ENCODE measurements around the gene PTPN13.

The PTPN13 gene

DNA sequence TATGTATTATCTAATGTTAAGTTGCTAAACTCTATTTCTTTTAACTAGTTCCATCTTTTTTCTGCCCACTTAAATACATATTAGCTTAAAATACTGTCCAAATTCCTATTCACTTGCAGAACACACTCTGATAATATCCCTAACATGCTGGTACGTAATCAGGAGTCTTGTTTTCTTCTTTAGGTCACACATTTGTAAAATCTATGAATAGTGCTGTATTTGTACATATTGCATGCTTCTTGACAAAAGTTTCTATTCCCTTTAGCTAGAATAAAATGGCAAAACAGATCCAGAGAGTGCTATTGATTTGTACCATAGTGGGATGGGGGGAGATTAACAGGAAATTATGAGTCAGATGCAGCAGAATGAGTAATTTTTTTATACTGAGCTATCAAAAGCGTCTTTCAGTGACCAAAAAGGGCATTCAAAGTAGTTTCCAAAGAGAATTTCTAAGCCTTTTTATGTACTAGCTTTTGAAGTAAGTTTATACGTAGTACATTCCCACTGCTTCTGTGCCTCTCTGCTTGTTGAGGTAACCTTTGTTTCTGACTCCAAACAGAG, 126.5 kb downstream of the PTPN13 start:
- DNase-seq, result no peak

DNA sequence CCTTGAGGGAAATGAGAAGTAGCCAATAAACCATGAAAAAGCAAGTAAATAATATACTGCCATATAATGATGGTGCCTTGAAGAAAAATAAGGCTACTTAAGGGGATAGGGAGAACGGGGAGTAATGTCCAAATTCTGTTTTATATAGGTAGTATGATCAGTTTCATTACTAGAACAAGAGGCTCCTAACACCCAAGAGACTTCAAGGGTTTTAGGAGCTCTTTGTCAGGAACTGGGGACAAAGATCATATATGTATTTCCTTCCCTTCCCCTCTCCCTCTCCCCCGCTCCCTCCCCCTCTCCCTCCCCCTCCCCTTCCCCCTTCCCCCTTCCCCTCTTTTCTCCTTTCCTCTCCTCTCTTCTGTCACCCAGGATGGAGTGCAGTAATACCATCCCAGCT, 127.3 kb downstream of the PTPN13 start:
- no peak for DNase-seq

DNA sequence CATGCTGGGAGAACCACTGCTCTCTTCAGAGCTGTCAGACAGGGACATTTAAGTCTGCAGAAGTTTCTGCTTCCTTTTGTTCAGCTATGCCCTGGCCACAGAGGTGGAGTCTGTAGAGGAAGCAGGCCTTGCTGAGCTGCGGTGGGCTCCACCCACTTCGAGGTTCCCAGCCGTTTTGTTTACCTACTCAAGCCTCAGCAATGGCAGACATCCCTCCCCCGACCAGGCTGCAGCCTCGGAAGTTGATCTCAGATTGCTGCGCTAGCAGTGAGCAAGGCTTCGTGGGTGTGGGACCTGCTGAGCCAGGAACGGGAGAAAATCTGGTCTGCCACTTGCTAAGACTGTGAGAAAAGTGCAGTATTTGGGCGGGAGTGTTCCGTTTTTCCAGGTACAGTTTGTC, 136.2 kb downstream of the PTPN13 start:
- DNase-seq, result no peak

DNA sequence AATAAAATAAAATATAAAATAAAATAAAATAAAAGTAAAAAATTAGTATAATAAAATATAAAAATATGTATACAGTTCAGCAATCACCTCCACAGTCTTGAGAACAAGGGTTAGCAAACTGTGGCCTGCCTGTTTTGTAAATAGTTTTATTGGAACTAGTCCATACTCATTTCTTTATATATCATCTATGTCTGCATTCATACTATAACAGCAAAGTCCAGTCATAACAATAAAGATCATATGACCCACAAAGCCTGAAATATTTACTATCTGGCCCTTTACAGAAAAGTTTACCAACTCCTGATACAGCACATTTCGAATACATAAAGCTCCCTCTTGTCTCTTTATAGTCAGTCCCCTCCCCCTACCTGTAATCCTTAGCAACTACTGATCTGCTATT, 143.1 kb downstream of the PTPN13 start:
- no peak for DNase-seq

DNA sequence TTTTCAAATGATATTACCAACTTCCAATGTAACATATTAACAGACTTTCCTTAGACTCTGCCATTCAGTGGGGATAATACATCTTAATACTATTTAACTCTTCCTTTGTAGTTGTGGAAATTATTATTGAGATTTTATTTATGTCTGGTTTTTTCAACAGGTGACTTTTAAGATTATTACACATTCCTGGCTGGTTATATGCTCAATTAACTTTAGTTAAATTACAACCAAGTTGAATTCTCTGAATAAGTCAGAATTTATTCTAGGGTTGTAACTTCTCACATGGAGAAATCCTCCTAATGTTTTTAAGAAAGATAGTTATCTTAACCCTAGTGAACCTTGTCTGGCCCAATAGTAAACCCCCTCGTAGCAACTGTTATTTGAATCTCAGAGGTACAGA, 147.7 kb downstream of the PTPN13 start:
- DNase-seq, result no peak

DNA sequence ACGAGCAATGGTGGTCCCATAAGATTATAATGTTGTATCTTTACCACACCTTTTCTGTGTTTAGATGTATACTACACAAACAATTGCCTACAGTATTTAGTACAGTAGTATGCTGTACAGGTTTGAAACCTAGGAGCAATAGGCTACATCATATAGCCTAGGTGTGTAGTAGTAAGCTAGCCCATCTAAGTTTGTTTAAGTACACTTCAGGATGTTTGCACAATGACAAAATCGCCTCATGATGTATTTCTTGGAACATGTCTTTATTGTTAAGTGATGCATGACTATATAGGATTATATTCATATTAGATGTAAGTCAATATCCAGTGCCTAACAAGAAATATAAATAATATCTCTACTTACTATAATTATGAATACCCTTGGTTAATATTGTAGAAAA, 150.5 kb downstream of the PTPN13 start:
- no peak for DNase-seq

DNA sequence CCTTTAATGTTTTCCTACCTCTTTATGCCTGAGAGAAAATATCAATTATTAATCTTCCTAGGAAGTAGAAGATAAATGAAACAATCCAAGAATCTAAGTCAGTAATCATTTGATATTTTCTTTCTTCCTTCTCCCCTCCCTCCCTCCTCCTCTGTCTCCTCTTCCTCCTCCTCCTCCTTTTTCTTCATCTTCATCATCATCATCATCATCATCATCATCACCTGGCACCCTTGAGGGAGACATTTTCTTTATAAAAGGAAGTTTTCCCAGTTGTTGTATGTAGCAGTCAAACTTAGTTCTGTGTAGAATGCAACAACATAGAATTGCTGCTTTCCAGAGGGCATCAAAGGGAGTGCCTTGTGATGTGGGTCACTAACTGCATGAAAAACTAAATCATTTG, 155.0 kb downstream of the PTPN13 start:
- DNase-seq, result no peak

DNA sequence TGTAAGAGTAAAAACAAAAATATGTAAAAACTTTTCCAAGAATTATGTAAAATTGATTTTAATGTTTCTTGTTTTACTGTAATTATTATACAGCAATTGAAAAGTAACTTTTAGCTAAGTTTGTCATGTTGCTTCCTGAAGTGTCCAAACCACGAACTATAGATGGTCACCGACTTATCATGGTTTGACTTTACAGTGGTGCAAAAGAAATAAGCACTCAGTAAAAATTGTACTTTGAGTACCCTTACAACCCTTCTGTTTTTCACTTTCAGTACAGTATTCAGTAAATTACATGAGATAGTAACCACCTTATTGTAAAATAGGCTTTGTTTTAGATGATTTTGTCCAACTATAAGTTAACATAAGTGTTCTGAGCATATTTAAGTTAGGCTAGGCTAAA, 161.3 kb downstream of the PTPN13 start:
- DNase-seq, result no peak

DNA sequence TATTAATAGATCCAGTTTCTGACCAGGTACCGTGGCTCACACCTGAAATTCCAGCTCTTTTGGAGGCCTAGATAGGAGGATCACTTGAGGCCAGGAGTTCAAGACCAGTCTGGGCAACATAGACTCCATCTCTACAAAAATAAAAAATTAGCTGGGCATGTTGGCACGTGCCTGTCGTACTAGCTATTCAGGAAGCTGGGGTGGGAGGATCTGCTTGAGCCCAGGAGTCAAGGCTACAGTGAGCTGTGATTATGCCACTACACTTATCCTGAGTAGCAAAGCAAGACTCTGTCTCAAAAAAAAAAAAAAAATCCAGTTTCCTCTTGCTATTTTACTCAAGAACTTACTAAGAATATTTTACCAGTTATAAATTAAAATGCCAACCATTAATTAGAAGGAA, 163.4 kb downstream of the PTPN13 start:
- no peak for DNase-seq

DNA sequence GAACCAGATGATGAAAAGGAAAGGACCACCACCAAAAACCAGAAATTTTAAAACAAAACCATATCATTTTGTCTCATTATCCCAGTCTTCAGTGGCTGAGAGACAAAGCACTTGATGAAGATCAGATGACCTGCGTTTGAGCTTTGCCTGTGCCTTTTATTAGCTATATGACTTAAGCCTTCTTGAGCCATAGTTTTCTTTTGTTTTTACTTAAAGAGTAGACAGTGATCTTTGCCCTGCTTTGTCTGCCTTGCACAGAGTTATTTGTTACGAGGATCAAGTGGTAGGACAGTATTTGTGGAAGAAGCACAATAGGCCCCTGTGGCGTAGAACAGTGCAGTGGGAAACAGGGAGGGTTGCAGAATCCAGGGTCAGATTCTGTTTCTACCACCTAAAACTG, 165.2 kb downstream of the PTPN13 start:
- DNase-seq, result no peak

DNA sequence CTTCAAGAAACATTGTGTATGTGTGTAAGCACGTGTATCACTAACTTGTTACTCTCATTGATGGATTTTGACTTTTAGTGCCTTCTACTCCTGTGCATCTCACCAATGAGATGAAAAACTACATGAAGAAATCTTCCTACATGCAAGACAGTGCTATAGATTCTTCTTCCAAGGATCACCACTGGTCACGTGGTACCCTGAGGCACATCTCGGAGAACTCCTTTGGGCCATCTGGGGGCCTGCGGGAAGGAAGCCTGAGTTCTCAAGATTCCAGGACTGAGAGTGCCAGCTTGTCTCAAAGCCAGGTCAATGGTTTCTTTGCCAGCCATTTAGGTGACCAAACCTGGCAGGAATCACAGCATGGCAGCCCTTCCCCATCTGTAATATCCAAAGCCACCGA, 168.5 kb downstream of the PTPN13 start:
- DNase-seq, result no peak

DNA sequence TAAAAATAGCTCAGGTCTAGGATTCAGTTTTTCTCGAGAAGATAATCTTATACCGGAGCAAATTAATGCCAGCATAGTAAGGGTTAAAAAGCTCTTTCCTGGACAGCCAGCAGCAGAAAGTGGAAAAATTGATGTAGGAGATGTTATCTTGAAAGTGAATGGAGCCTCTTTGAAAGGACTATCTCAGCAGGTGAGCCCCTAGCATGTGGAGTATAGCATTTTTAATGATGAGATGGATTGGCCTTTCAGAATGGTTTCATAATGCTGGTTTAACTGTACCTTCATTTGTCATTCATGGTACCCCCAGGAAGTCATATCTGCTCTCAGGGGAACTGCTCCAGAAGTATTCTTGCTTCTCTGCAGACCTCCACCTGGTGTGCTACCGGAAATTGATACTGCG, 175.7 kb downstream of the PTPN13 start:
- DNase-seq, result no peak

DNA sequence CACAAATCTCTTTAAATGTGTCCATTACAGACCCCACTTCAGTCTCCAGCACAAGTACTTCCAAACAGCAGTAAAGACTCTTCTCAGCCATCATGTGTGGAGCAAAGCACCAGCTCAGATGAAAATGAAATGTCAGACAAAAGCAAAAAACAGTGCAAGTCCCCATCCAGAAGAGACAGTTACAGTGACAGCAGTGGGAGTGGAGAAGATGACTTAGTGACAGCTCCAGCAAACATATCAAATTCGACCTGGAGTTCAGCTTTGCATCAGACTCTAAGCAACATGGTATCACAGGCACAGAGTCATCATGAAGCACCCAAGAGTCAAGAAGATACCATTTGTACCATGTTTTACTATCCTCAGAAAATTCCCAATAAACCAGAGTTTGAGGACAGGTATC, 177.0 kb downstream of the PTPN13 start:
- no peak for DNase-seq

DNA sequence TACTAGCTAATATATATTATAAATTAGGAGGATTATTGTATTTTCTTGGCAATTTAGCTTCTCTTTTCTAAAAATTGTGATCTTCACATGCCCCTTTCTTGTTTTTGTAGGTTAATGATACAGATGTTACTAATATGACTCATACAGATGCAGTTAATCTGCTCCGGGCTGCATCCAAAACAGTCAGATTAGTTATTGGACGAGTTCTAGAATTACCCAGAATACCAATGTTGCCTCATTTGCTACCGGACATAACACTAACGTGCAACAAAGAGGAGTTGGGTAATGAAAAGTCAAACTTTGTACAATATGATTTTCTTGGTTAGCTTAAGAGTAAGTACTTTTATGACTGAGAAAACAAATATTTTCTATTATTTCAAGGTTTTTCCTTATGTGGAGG, 180.9 kb downstream of the PTPN13 start:
- DNase-seq, result no peak

DNA sequence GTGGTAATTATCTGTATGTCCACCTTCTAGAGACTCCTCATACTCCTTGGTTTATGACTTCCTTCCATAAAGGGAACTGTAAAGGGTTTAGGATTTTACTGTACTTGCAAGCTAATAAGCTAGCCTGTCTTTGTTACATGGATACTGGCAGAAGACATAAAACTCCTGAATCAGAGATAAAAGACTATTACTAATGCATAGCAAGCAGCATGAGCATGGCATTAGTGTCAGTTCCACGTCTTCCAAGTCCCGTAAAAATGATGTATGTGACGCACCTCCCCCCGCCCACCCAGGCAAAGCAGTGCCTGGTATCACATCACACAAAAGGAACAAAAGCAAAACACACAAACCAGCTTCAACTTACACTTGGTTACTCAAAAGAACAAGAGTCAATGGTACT, 184.1 kb downstream of the PTPN13 start:
- no peak for DNase-seq

DNA sequence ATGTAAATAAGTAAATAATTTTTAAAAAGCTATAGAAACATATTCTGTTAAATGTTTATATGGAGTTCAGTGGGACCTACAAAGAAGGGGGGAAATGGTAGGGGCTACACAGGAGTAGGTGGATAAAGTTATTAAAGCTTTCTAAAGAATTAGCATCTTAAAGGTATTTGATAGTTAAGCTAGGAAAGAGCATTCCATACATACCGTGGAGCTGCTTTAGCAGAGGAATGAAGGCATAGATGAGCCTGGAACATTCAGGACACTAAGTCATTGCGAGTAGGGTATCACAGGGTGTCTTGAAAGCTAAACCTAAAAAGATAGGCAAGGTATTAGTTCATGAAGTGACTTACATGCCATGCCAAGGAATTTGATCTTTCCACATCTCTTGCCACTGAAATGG, 194.7 kb downstream of the PTPN13 start:
- no peak for DNase-seq

DNA sequence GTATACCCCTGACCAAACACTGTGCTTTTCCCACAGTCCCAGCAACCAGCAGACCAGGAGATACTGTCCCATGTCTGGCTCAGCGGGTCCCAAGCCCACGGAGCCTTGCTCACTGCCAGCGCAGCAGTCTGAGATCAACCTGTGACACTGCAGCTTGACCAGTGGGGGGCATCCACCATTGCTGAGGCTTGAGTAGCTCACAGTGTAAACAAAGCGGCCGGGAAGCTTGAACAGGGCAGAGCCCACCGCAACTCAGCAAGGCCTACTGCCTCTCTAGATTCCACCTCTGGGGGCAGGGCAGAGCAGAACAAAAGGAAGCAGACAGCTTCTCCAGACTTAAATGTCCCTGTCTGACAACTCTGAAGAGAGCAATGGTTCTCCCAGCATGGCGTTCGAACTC, 197.0 kb downstream of the PTPN13 start:
- DNase-seq, result no peak

DNA sequence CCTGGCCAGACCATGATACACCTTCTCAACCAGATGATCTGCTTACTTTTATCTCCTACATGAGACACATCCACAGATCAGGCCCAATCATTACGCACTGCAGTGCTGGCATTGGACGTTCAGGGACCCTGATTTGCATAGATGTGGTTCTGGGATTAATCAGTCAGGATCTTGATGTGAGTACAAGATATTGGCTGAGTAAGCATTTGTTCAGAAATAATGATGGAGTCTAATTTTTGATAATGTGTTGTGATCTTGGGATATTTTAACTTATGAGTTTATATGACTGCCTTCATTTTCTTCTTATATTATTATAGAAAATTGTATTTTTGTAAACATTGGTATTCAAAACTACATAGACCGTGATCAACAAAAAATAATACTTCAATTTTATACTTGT, 215.7 kb downstream of the PTPN13 start:
- no peak for DNase-seq

DNA sequence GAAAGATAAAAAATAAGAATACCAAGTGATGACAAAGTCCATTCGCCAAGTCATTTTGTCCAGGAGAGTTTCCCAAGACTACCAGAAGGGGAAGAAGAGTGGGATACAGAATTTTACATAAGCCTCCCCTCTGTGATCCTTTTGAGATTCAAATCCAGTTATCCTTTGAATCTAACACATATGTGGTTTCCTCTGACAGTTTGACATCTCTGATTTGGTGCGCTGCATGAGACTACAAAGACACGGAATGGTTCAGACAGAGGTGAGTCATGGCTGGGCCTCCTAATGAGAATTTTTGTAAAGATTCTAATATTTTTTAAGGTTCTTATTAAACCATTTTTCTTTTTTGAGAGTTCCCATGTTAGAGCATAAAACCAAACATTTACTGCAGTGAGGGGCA, 216.7 kb downstream of the PTPN13 start:
- no peak for DNase-seq

DNA sequence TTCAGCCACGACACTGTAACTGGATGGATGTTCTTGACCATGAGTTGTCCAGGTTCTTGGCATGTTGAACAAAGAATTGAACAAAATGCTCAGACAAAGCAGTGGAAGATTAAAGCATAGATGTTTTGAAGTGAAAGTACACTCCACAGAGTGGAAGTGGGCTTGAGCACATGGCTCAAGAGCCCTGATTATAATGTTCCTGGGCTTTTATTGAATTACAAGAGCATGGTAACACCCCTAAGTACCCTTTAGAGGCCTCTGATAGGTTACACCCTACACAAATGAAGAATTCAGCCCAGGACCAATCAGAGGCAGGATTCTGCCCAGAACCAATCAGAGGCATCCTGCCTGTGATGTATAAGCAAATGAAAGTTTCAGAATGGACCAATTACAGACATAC, 221.5 kb downstream of the PTPN13 start:
- DNase-seq, result no peak

DNA sequence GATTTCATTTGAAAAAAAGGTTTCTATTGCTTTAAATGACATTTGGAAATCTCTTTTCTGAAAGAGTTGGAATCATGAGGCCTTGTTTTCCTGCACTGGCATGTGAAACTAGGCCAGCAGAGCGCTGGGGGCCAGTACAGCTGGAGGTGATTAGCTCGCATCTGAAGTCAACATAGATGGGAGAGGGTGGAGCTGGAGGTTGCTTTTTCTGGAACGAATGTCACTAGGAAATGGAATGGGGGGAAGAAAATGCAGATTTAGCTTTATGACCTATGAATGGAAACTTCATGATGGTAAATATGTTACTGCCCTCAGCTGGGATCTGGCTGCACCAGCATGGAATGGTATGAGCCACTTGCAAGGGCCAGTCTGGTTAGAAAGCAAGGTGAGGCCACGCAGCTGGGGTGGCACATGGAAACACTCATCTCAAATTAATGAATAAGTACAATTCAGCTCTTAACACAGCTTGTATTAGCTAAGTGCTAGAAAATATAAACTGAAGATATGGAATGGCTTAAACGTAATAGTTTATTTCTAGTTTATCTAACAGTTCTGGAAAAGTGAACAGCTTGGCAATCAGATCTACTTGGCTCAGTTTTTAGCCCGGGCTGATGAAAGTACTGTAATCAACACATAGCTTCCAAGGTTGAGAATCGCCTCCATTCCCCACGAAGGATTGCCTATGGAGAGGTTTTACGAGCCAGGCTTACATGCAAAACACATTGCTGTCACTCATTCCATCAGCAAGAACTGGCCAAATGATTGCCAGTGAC, 222.6 kb downstream of the PTPN13 start:
- no peak for DNase-seq

DNA sequence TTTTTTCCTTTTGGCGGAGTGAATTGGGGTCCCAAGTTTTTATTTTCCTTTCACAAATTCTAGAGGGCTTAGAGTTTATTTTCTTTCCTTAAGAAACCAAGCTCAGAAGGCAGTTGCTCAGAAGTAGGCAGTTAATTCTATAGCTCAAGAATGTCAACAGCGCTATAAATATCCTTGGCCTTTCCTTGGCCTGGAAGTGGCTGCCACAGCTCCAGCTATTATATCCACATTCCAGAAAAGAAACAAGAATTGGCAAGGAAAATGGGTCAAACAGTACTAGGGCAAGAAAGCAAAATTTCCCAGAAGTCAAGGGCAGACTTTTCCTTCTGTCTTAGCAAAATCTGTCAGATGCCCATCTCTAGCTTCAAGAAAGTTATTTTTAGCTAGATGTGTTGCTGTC, 224.1 kb downstream of the PTPN13 start:
- no peak for DNase-seq

DNA sequence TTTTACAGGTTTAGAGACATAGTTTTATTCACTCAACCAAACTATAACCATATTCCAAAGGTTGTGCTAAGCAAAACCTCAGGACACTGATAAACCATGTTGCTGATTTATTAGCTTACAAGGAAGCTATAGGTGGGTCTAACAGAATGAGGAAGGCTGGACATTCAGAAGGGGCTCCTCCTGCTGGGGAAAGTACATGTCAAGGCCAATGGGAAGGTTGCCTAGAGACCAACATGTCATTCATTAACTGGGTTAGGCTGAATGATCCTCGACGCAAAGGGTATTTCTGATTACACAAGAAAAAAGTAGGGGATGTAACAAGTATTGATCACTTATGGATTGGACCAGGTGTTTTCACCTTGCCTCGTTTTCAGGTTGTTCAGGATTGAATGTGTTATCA, 224.7 kb downstream of the PTPN13 start:
- DNase-seq, result no peak

DNA sequence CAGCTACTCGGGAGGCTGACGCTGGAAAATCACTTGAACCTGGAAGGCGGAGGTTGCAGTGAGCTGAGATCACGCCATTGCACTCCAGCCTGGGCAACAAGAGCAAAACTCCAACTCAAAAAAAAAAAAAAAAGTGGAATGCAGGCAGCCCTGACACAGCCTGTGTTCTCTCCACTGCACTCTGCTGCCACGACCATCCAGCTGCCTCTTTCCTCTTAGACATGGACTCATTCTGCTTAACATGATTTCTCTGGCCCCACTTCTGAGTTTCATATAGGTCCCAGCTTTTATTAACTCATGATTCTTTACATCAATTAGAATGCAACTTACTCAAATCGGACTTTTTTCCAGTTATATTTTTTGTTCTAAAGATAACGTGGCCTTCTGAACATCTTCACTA, 225.4 kb downstream of the PTPN13 start:
- no peak for DNase-seq

DNA sequence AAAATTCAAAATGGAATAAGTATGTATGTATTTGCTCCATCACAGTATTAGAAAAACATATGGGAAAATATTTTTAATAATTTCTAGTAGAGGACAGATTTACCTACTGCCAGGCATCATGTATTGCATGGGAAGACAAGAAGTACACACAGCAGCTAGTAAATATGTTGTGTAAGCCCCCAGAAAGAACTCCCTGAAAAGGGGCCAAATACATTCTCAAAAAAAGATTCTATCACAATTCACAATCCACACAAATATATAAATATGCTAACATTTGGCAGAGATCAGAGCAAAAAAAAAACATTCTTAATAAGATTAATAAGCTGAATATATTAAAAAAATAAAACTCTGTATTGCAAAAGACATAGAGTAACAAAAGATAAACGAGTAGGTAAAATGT, 227.0 kb downstream of the PTPN13 start:
- DNase-seq, result no peak

All from activated CD4-positive, alpha-beta T cell treated with anti-CD3 and anti-CD28 coated beads, Interleukin-2, amount 50 U/mL, for 4 hours (primary cell).